ENCODE data around the gene TMC4. TPM values are rescaled to one million over a fixed set of nuclear protein-coding genes. Genes with fewer than 3 reads are reported as not detected.

Gene TMC4
- total and polyA plus RNA-seq, 2 experiments from 2014 or later = 2.3 to 7.8 TPM

GRCh38 chr19:54204767-54205468 lies 32.0 kb upstream of the TMC4 start:
- Histone ChIP-seq H3K36me3 (ENCODE audit: insufficient read depth) (peaks cover 57% of the 10 kb centered on the region), H3K4me3 (peak overlapping the region; percentile 89; the same call in 1 of the 2 replicates), H3K27ac (ENCODE audit: low read depth) (peak overlapping the region; percentile 88), H3K27me3 (ENCODE audit: insufficient read depth) (no peaks in the 10 kb centered on the region), H3K4me2 (peak overlapping the region; percentile 45; the same call in 1 of the 2 replicates), H3K9me2 (ENCODE audit: insufficient read depth) (no peaks in the 10 kb centered on the region), H3F3A (replicated peaks; ENCODE audit: low read depth) (peaks cover 74% of the 10 kb centered on the region), H3K79me2 (replicated peaks; ENCODE audit: insufficient read depth) (peaks cover 65% of the 10 kb centered on the region), H2AFZ (no peak overlapping the region), H3K4me1 (ENCODE audit: insufficient read depth) (peaks cover 40% of the 10 kb centered on the region), H4K20me1 (replicated peaks; ENCODE audit: insufficient read depth) (peaks cover 67% of the 10 kb centered on the region)
- TF ChIP-seq ZNF462 (CRISPR knock-in tag; IDR thresholded peaks at IDR 0.05) = no peak
- TF ChIP-seq POLR2AphosphoS5 (IDR thresholded peaks at IDR 0.05; ENCODE audit: low read depth) = 0 out of 2 replicates have a peak, but pooled peaks have one; percentile 17
- Mint-ChIP-seq H3K4me1 (peaks cover 60% of the 10 kb centered on the region), H3K4me3 (peak overlapping the region; percentile 96; the same call in 2 of the 3 replicates), H3K27ac (peak overlapping the region; percentile 65), H3K9me3 (peaks cover 4% of the 10 kb centered on the region), H3K36me3 (ENCODE audit: low read depth) (peaks cover 83% of the 10 kb centered on the region), H3K27me3 (ENCODE audit: insufficient read depth, low read depth, poor library complexity) (peaks cover 69% of the 10 kb centered on the region)
- DNase-seq (ENCODE audit: low spot score) = no peak
- no peak for ATAC-seq

GRCh38 chr19:54203151-54203611 lies 30.2 kb upstream of the TMC4 start:
- H3K4me1 Mint-ChIP-seq = peaks cover 55% of the 10 kb centered on the region
- TF ChIP-seq REST (IDR thresholded peaks at IDR 0.05; ENCODE audit: unreplicated experiment) (no peak), ZNF331 (CRISPR knock-in tag; IDR thresholded peaks at IDR 0.05; ENCODE audit: low read depth) (no peak), STAT1 (IDR thresholded peaks at IDR 0.05; ENCODE audit: unreplicated experiment) (no peak), EZH2 (IDR thresholded peaks at IDR 0.05; ENCODE audit: low read depth, unreplicated experiment) (no peak)

More at GRCh38 chr19:54203151-54203611, 30.2 kb upstream of the TMC4 start:
- Histone ChIP-seq H3K36me3 (ENCODE audit: insufficient read depth) (peaks cover 57% of the 10 kb centered on the region), H4K20me1 (replicated peaks; ENCODE audit: insufficient read depth) (peaks cover 67% of the 10 kb centered on the region), H3K27me3 (ENCODE audit: insufficient read depth) (no peaks in the 10 kb centered on the region), H3K27ac (ENCODE audit: low read depth) (peak overlapping the region; percentile 88), H3F3A (replicated peaks; ENCODE audit: low read depth) (peaks cover 68% of the 10 kb centered on the region), H2AFZ (no peak overlapping the region), H3K79me2 (replicated peaks; ENCODE audit: insufficient read depth) (peaks cover 66% of the 10 kb centered on the region), H3K4me1 (ENCODE audit: insufficient read depth) (peaks cover 40% of the 10 kb centered on the region), H3K9me2 (ENCODE audit: insufficient read depth) (no peaks in the 10 kb centered on the region), H3K4me2 (peak overlapping the region; percentile 100), H3K4me3 (peak overlapping the region; percentile 89)
- Mint-ChIP-seq H3K36me3 (ENCODE audit: low read depth) (peaks cover 79% of the 10 kb centered on the region), H3K9me3 (peaks cover 4% of the 10 kb centered on the region), H3K27me3 (ENCODE audit: insufficient read depth, low read depth, poor library complexity) (peaks cover 54% of the 10 kb centered on the region), H3K4me3 (peak overlapping the region; percentile 96), H3K27ac (peak overlapping the region; percentile 100)
- no peak for ATAC-seq
- no peak for DNase-seq (ENCODE audit: low spot score)
